Astrocyte of the spinal cord (primary cell): ENCODE measurements around the gene SLC26A2.

Experiments used
- DNase-seq: peaks from one replicate; pipeline ENCODE4 v3.0.0; 2011; ENCODE audit warnings: low read depth, low spot score
- H3K4me3 ChIP-seq: 2 replicates; pipeline ENCODE4 v1.5.1; 2011; ENCODE audit warnings: low read depth, mild to moderate bottlenecking, low read length, moderate library complexity
- in situ Hi-C: cut with HindIII; loops from 2 replicates; pipeline ENCODE4 v1.10.0; 2017; ENCODE audit warnings: low sequenced_read_pairs
- TF ChIP-seq, protein P1 (sequence below): IDR thresholded peaks from 2 replicates; pipeline ENCODE4 v1.5.1; 2012; ENCODE audit warnings: low read depth, mild to moderate bottlenecking, low read length, inconsistent platforms

The SLC26A2 gene

DNA sequence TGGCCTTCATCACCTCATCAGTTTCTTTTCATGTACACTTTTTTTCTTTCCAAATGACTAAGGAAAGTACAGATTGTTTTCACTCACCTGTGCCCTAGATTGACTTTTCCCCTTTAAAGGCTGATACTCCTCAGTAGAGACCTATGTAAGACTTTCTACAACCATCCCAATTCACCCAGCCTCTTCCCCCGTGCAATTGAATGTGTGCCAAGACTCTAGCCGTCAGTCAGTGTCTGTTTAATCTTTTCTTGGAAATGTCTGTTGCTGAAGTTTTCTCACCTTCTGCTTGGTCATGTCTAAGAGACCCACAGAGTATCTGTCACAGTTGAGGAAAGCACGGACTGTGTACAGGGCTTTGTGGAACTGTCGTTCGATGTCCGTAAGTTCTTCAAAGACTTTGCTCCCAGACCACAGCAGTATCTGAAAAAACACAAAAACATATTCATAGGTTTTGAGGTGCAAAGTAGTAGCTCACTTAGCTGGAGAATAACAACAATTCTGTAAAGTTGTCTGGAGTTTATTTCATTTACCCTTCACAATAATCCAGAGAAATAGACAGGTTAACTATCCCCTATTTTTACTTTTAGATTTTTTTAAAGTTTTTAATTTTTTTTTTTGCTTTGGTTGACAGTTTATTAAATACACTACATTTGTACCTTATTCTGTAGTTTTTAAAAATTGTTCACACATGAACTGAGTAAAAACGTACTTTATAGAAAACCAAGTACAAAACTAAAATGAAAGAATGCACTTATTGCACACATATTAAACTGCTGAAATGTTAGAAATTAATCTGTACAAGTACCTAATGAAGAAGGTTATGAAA lies 29.6 kb upstream of the SLC26A2 start:
- H3K4me3 ChIP-seq, result no peak overlapping the region
- in situ Hi-C loops, result no loop called here
- no peak for DNase-seq
- TF ChIP-seq, protein P1, sequence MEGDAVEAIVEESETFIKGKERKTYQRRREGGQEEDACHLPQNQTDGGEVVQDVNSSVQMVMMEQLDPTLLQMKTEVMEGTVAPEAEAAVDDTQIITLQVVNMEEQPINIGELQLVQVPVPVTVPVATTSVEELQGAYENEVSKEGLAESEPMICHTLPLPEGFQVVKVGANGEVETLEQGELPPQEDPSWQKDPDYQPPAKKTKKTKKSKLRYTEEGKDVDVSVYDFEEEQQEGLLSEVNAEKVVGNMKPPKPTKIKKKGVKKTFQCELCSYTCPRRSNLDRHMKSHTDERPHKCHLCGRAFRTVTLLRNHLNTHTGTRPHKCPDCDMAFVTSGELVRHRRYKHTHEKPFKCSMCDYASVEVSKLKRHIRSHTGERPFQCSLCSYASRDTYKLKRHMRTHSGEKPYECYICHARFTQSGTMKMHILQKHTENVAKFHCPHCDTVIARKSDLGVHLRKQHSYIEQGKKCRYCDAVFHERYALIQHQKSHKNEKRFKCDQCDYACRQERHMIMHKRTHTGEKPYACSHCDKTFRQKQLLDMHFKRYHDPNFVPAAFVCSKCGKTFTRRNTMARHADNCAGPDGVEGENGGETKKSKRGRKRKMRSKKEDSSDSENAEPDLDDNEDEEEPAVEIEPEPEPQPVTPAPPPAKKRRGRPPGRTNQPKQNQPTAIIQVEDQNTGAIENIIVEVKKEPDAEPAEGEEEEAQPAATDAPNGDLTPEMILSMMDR, result no peak

- no peak overlapping the region for H3K4me3 ChIP-seq
- in situ Hi-C loops, result no loop called here
- TF ChIP-seq, protein P1, result no peak
- DNase-seq, result no peak
Observed at GRCh38 chr5:149931992-149932436, 28.5 kb upstream of the SLC26A2 start.

GRCh38 chr5:149932445-149933350 lies 27.9 kb upstream of the SLC26A2 start:
- in situ Hi-C loops, result no loop called here
- H3K4me3 ChIP-seq, result no peak overlapping the region
- TF ChIP-seq, protein P1, result peak; percentile 57
- DNase-seq, result no peak

DNA sequence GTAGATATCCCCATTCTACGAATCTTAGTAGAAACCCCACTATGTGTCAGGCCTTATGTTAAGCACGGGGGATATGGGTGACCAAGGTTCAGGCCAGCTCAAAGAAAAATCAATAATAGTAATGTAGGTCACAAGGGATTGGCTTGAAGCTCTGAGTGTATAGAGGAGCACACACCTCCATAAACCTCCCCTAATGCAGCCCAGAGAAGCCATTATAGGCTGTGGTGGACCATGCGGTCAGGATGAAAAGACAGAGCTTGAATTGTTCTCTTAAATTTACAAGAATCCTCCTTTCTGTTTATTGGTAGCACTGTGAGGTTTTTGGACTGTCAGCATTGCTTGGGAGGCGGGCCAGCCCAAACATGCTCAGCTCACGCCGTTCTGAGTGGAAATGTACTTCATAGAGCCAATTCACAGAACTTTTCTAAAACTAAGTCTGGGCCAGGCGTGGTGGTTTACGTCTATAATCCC lies 25.1 kb upstream of the SLC26A2 start:
- TF ChIP-seq, protein P1, result no peak
- no peak overlapping the region for H3K4me3 ChIP-seq
- no peak for DNase-seq
- in situ Hi-C loops, result no loop called here

DNA sequence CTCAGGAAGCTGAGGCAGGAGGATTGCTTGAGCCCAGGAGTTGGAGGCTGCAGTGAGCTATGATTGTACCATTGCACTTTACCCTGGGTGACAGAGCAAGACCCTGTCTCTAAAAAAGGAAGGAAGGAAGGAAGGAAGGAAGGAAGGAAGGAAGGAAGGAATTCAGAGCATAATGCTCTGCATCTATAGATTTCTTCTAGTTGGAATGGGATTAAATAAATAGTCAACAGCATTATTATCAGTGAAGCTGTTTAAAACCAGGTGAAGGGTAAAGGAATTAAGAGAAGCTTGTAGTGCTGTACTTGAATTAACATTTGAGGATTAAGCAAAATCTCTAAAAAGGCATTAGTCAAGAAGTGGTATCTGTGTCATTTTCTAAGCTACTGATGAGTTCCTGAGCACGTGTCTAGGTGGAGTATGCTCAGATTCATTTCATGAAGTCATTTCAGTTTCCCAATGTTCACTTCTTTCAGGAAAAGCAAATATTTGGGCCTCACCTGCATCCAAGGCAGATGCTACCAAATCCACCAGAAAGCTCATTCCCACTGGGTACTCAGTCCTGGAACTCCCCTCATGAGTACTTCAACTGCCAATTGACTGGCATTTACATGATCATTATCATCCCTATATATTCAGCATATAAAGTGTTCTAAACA lies 24.4 kb upstream of the SLC26A2 start:
- in situ Hi-C loops, result no loop called here
- H3K4me3 ChIP-seq, result no peak overlapping the region
- DNase-seq, result no peak
- TF ChIP-seq, protein P1, result no peak

DNA sequence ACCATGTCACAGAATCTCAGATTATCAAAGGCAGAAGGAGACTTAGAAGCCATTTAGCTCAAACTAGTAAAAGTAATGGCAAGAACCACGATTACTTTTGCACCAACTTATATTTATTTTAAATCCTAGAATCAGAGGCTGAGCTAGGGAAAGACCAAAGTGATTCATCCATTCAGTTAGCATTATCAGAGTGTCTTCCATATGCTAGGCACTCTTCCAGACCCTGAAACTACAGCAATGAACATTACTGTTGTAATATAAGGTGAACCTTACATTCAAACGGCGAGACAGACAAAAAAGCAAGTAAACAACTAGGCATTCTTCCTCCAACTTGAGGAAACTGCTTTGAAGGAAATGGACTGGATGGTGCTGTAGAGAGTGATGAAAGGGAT lies 23.9 kb upstream of the SLC26A2 start:
- TF ChIP-seq, protein P1, result no peak
- no peak overlapping the region for H3K4me3 ChIP-seq
- DNase-seq, result peak; percentile 26
- in situ Hi-C loops, result no loop called here
